HUDEP-2 (cell line): ENCODE results near the gene WNT9A.
A peak's percentile ranks its signal among the peaks of the same experiment; 100 is the strongest.
"Not testable (repeated sequence)": the region's sequence is repeated elsewhere in the genome, so short reads cannot be mapped to it uniquely, and the experiment has no call there.

ENCODE experiments used
- DNase-seq, 76 experiments: peaks; one replicate each; lab custom pipeline; 2025; ENCODE audit not compliant: unreplicated experiment in 76 of 76; lab: John Stamatoyannopoulos, UW

Gene WNT9A

DNA sequence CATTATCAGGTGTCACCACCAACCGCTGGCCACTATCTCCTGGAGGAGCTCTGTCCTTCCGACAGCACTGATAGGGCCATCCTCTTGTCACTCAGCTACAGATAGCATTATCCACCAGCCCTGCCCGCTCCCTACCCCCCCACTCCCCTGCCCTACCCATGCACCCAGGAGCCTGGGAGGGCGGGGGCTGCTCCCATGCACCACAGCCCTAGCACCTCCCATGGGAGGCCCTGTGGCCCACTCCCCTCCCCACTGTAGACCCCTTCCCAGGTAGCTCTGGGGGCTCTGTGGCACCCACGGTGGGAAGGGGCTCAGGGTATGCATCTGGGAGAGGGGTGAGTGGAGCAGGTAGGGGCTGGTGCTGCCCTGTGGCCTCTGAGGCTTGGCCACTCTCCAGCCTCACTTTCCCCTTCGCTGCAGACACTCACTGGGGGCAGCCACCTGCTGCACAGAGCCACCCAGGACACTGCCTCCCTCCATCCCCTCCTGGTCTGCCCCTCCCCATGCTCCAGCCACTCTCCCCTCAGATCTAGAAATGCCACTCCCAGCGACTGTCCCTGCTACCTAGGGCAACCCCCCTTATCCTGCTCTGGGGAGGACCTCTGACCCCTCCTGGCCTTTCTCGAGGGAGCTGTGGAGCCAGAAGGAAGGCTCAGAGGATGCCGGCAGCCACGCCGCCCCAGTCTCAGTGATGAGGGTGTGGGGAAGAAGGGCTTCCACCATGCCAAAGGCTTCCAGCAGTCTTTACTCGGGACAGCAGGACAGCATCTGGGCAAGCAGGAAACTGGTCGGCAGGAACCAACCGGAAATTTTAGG, 58.5 kb downstream of the WNT9A start:
- peak in 59 of 76 experiments; percentile 3 to 74 (median 43) for DNase-seq

- no peak for DNase-seq
These were observed 59.2 kb downstream of the WNT9A start for GRCh38 chr1:227888404-227889046.

- no peak for DNase-seq
These were observed 59.9 kb downstream of the WNT9A start for GRCh38 chr1:227887697-227888403.

GRCh38 chr1:227886993-227887696, 60.6 kb downstream of the WNT9A start:
- DNase-seq, result no peak

- no peak for DNase-seq
These were observed 61.2 kb downstream of the WNT9A start for GRCh38 chr1:227886503-227886961.

- peak in 49 of 76 experiments; percentile 2 to 73 (median 38) for DNase-seq
These were observed 61.9 kb downstream of the WNT9A start for GRCh38 chr1:227885648-227886502.

GRCh38 chr1:227885135-227885647, 62.5 kb downstream of the WNT9A start:
- DNase-seq, result no peak

DNA sequence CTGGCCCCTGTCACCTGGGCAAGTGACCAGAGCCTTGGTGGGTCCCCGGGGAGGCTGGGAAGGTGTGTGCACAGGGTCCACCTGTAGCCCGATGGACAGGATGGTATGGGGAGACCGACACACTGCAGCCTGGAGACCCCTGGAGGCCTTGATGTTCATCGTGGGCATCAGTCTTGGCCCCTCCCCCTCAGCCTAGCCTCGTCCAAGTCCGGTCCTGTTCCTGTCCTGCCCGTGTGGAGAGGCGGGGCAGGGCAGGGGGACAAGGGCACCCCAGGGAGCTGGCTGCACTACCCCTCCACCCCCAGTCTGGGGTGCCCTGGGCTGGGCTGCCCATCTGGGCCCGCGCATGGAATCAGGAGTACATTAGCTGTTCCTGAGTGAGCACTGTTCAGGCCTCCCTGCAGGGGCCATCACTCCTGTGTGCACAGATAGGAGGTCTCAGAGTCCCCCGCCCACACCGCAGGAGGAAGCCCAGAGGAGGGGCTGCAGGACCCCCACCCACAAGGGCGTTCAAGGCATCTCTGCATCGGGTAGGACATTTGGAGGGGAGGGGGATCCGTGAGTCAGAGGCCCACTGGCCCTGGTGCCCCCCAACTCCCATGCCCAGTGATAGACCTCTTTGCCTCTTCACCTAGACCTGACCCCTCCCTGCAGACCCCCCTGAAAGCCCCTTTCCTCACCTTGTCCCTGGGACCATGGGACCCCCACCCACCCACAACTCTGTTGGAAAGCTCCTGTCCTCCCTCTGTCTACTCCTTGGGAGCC, 63.2 kb downstream of the WNT9A start:
- no peak for DNase-seq

GRCh38 chr1:227883641-227884301, 64.0 kb downstream of the WNT9A start:
- DNase-seq, result no peak

- DNase-seq, result no peak
These were observed 64.6 kb downstream of the WNT9A start for GRCh38 chr1:227883073-227883520.

- DNase-seq, result no peak
These were observed 67.3 kb downstream of the WNT9A start for GRCh38 chr1:227880342-227880924.

- not testable (repeated sequence) for DNase-seq
These were observed 69.9 kb downstream of the WNT9A start for GRCh38 chr1:227877810-227878209.

- DNase-seq, result not testable (repeated sequence)
These were observed 75.8 kb downstream of the WNT9A start for GRCh38 chr1:227871892-227872291.

DNA sequence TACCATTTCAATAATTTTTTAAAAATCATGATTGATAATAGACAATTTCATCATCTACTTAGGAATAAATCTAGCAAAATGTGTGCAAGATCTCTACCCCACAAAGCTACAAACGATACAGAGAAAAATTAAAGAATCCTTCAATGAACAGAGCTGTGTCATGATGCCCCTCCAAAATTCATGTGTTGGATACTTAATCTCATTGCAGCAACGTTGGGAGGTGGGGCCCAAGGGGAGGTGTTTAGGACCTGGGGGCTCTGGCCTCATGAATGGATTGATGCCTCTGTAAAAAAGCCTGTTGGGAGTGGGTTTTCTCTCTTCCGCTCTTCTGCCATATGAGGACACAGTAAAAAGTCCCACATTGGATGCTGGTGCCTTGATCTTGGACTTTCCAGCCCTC, 77.4 kb downstream of the WNT9A start:
- no peak for DNase-seq

GRCh38 chr1:227869851-227870305, 77.9 kb downstream of the WNT9A start:
- DNase-seq, result no peak

- DNase-seq, result no peak
These were observed 78.4 kb downstream of the WNT9A start for GRCh38 chr1:227869279-227869842.
